SJSA1 (cell line): ENCODE results near the gene GOLGA8M. TPM values are rescaled to one million over a fixed set of nuclear protein-coding genes. Genes with fewer than 3 reads are reported as not detected.
"Not testable (repeated sequence)": the region's sequence is repeated elsewhere in the genome, so short reads cannot be mapped to it uniquely, and the experiment has no call there.

ENCODE experiments used
- DNase-seq, 2 experiments: peaks; one replicate each; pipeline ENCODE4 v3.0.0-alpha.2; 2015 to 2020; ENCODE audit warnings: low spot score in 2 of 2, low read depth in 1 of 2
- H3K27ac ChIP-seq: fragments of 250-450 bp; sonication (Bioruptor Pico); 2 replicates; pipeline ENCODE4 v1.5.1; 2020; ENCODE audit warnings: mild to moderate bottlenecking, moderate library complexity
- H3K27me3 ChIP-seq: fragments of 250-450 bp; sonication (Bioruptor Pico); replicated peaks from 2 replicates; pipeline ENCODE4 v1.5.1; 2020; ENCODE audit warnings: mild to moderate bottlenecking, moderate library complexity
- H3K36me3 ChIP-seq: fragments of 250-450 bp; sonication (Bioruptor Pico); 2 replicates; pipeline ENCODE4 v1.5.1; 2020; ENCODE audit warnings: mild to moderate bottlenecking
- H3K4me1 ChIP-seq: fragments of 250-450 bp; sonication (Bioruptor Pico); replicated peaks from 2 replicates; pipeline ENCODE4 v1.6.1; 2021; ENCODE audit warnings: mild to moderate bottlenecking
- H3K4me3 ChIP-seq: fragments of 250-450 bp; sonication (Bioruptor Pico); 2 replicates; pipeline ENCODE4 v1.5.1; 2020; ENCODE audit warnings: mild to moderate bottlenecking
- H3K9me3 ChIP-seq: fragments of 250-450 bp; sonication (Bioruptor Pico); replicated peaks from 2 replicates; pipeline ENCODE4 v1.5.1; 2020; ENCODE audit warnings: mild to moderate bottlenecking
- total RNA-seq: library from RNA; depleted of rRNA; stranded (reverse); fragments of >200 nt; shearing (Covaris generic); gene quantifications from 2 replicates; pipeline ENCODE4 v1.2.3, GENCODE V29; 2014; rRNA removed

GOLGA8M gene
- total RNA-seq = 1.6 and 3.5 TPM in 2 replicates

GRCh38 chr15:28712270-28712669 is at the start of gene GOLGA8M:
Gene GOLGA8M (minus strand): TSS chr15:28712421. CDS start chr15:28712323, 98 bp downstream.
- not testable (repeated sequence) for H3K4me1 ChIP-seq, H3K9me3 ChIP-seq, DNase-seq, H3K4me3 ChIP-seq, H3K27ac ChIP-seq, H3K36me3 ChIP-seq, H3K27me3 ChIP-seq

GRCh38 chr15:28742890-28743289 is 30.7 kb upstream of the GOLGA8M start:
- not testable (repeated sequence) for H3K4me1 ChIP-seq, DNase-seq, H3K4me3 ChIP-seq, H3K36me3 ChIP-seq, H3K27ac ChIP-seq, H3K27me3 ChIP-seq, H3K9me3 ChIP-seq

GRCh38 chr15:28738590-28739292 is 26.5 kb upstream of the GOLGA8M start:
- not testable (repeated sequence) for H3K27me3 ChIP-seq, H3K4me1 ChIP-seq, H3K36me3 ChIP-seq, H3K9me3 ChIP-seq, DNase-seq, H3K4me3 ChIP-seq, H3K27ac ChIP-seq

DNA sequence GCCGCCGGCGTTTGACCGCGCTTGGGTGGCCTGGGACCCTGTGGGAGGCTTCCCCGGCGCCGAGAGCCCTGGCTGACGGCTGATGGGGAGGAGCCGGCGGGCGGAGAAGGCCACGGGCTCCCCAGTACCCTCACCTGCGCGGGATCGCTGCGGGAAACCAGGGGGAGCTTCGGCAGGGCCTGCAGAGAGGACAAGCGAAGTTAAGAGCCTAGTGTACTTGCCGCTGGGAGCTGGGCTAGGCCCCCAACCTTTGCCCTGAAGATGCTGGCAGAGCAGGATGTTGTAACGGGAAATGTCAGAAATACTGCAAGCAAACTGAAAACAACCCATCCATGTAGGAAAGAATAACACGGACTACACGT is 26.0 kb upstream of the GOLGA8M start:
- not testable (repeated sequence) for H3K27me3 ChIP-seq, DNase-seq, H3K9me3 ChIP-seq, H3K4me1 ChIP-seq, H3K36me3 ChIP-seq
- Histone ChIP-seq H3K27ac (peak overlapping the region; percentile 74), H3K4me3 (peak overlapping the region; percentile 52)

DNA sequence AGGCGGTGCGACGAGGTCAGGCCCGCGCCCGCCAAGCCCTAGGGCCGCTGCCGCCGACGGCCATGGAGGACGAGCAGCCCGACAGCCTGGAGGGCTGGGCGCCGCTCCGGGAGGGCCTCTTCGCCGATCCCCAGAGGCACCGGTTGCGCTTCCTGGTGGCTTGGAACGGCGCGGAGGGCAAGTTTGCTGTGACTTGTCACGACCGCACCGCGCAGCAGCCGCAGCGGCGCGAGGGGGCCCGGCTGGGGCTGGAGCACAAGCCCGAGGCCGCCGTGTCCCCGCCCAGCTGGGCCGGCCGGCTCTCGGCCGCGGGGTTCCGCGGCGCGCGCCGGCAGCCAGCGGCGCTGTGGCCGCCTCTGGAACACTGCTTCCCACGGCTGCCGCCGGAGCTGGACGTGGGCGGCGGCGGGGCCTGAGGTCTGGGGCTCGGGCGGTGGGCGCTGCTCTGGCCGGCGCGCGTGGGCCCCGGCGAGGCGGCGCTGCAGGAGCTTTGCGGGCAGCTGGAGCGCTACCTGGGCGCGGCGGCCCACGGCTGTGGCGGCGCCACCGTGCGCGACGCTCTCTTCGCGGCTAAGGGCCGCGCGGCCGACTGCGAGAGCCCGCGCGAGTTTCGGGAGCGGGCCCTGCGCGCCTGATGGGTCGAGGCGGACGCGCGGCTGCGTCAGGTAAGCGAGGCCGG is 25.4 kb upstream of the GOLGA8M start:
- Histone ChIP-seq H3K27ac (peak overlapping the region; percentile 74), H3K4me3 (peak overlapping the region; percentile 52)
- not testable (repeated sequence) for H3K9me3 ChIP-seq, H3K27me3 ChIP-seq, H3K4me1 ChIP-seq, H3K36me3 ChIP-seq
- DNase-seq = peak; percentile 41 to 63

- H3K27me3 ChIP-seq, H3K4me1 ChIP-seq, H3K27ac ChIP-seq, DNase-seq, H3K36me3 ChIP-seq, H3K4me3 ChIP-seq, H3K9me3 ChIP-seq: not testable (repeated sequence)
Measured at GRCh38 chr15:28728061-28728460, 15.8 kb upstream of the GOLGA8M start.

DNA sequence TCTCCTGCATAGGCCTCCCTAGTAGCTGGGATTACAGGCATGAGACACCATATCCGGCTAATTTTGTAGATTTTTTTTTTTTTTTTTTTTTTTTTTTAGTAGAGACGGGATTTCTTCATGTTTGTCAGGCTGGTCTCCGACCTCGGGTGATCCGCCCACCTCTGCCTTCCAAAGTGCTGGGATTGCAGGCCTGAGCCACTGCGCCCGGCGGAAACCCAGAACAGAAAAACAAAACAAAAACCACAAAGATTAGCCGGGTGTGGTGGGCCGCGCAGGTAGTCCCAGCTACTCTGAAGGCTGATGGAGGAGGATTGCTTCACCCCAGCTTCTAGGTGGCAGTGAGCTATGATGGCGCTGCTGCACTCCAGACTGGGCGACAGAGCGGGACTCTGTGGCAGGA is 14.8 kb upstream of the GOLGA8M start:
- H3K9me3 ChIP-seq, H3K4me3 ChIP-seq, H3K27me3 ChIP-seq, H3K36me3 ChIP-seq, H3K4me1 ChIP-seq, DNase-seq, H3K27ac ChIP-seq: not testable (repeated sequence)

DNA sequence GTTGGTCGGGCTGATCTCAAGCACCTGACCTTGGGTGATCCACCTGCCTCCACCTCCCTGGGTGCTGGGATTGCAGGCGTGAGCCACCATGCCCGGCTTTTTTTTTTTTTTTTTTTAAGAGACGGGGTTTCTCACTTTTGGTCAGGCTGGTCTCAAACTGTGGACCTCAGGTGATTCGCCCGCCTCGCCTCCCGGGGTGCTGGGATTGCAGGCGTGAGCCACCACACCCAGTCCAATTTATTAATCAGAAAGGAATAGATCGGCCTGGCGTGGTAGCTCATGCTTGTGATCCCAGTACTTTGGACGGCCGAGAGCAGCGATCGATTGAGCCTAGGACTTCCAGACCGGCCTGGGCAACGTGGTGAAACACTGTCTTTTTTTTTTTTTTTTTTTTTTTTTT is 13.9 kb upstream of the GOLGA8M start:
- Histone ChIP-seq H3K36me3 (no peaks in the 10 kb centered on the region), H3K27me3 (no peaks in the 10 kb centered on the region), H3K9me3 (no peaks in the 10 kb centered on the region), H3K27ac (no peak overlapping the region), H3K4me1 (no peaks in the 10 kb centered on the region; the same call in 1 of the 2 replicates), H3K4me3 (no peak overlapping the region)
- no peak for DNase-seq

- Histone ChIP-seq H3K27me3 (no peaks in the 10 kb centered on the region), H3K9me3 (no peaks in the 10 kb centered on the region), H3K36me3 (no peaks in the 10 kb centered on the region), H3K4me1 (no peaks in the 10 kb centered on the region; the same call in 1 of the 2 replicates), H3K4me3 (no peak overlapping the region), H3K27ac (no peak overlapping the region)
- no peak for DNase-seq
Measured at GRCh38 chr15:28725556-28725955, 13.3 kb upstream of the GOLGA8M start.

DNA sequence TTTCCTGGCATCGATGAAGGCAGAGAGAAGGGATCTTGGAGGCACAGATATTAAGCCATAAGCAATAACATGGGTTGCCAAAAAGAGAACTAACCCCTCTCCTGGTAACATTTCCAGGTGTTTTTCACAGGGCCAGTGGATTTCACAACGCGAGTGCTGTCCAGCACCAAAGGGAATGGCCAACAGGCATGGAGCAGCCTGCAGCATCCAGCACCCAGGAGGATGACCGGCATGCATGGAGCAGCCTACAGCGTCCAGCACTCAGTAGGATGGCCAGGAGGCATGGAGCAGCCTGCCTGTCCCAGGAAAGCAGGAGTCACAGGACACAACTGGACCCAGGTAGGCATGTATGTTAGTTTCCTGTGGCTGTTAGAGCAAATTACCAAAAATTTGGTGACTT is 11.8 kb upstream of the GOLGA8M start:
- not testable (repeated sequence) for DNase-seq, H3K4me3 ChIP-seq, H3K4me1 ChIP-seq, H3K27me3 ChIP-seq, H3K27ac ChIP-seq, H3K36me3 ChIP-seq, H3K9me3 ChIP-seq

GRCh38 chr15:28719626-28720025 is 7.4 kb upstream of the GOLGA8M start:
- not testable (repeated sequence) for H3K27ac ChIP-seq, H3K4me3 ChIP-seq, H3K27me3 ChIP-seq, H3K4me1 ChIP-seq, H3K36me3 ChIP-seq, H3K9me3 ChIP-seq, DNase-seq

GRCh38 chr15:28718576-28718975 is 6.4 kb upstream of the GOLGA8M start:
- not testable (repeated sequence) for H3K36me3 ChIP-seq, H3K27ac ChIP-seq, DNase-seq, H3K4me3 ChIP-seq, H3K27me3 ChIP-seq, H3K9me3 ChIP-seq, H3K4me1 ChIP-seq

GRCh38 chr15:28714176-28714575 is 2.0 kb upstream of the GOLGA8M start:
- H3K36me3 ChIP-seq, H3K27ac ChIP-seq, H3K27me3 ChIP-seq, H3K4me3 ChIP-seq, H3K9me3 ChIP-seq, H3K4me1 ChIP-seq, DNase-seq: not testable (repeated sequence)

DNA sequence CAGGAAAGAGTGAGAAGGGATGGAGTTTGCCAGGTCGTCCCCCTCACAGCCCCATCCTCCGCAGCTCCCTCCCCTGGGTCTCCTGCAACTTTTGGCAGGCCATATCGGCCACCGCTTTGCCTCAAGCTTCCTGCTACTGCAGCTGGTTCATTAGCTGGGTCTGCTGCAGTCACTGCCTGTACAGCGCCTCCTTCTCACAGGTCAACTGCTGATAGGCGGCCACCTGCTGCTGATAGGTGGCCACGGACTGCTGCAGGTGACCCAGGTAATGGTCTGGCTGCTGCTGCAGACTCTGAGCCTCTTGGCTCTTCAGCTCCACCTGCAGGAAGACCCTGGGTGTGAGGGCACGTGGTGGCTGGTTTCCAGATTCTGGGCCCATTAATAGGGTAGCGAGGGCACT is 8.3 kb downstream of the GOLGA8M start:
- H3K4me1 ChIP-seq, H3K9me3 ChIP-seq, H3K27ac ChIP-seq, H3K36me3 ChIP-seq, DNase-seq, H3K4me3 ChIP-seq, H3K27me3 ChIP-seq: not testable (repeated sequence)

- not testable (repeated sequence) for H3K9me3 ChIP-seq, H3K36me3 ChIP-seq, H3K4me3 ChIP-seq, H3K4me1 ChIP-seq, H3K27ac ChIP-seq, H3K27me3 ChIP-seq, DNase-seq
Measured at GRCh38 chr15:28702427-28702826, 9.8 kb downstream of the GOLGA8M start.
